Loucy (cell line): ENCODE results near the gene PGBD1.

Experiments used
- CTCF ChIP-seq: fragments of 200-600 bp; sonication (generic); conservative IDR thresholded peaks from 2 replicates; pipeline ENCODE4 v1.5.1; 2014; ENCODE audit warnings: mild to moderate bottlenecking, antibody characterized with exemption, low read length
- EZH2phosphoT487 ChIP-seq: fragments of 200-600 bp; IDR thresholded peaks from 2 replicates; pipeline ENCODE4 v1.6.1; 2018; ENCODE audit warnings: antibody characterized with exemption, mild to moderate bottlenecking, moderate library complexity, borderline replicate concordance

- no peak for TF ChIP-seq CTCF
- TF ChIP-seq EZH2phosphoT487 = no peak
These were observed 15.2 kb downstream of the PGBD1 start for GRCh38 chr6:28296520-28297060.
